ENCODE data around the gene GABRA1.
A peak's percentile ranks its signal among the peaks of the same experiment; 100 is the strongest.

The GABRA1 gene

GRCh38 chr5:161925960-161926359, 78.0 kb downstream of the GABRA1 start:
- H3K36me3 ChIP-seq: no peaks in the 10 kb centered on the region
- H3K9me3 ChIP-seq: no peaks in the 10 kb centered on the region
- DNase-seq: peak; percentile 13
- no peaks in the 10 kb centered on the region for H3K4me1 ChIP-seq
- H3K27me3 ChIP-seq: no peaks in the 10 kb centered on the region
- H3K4me3 ChIP-seq (ENCODE audit: low read depth, low read length): no peak overlapping the region
- TF ChIP-seq CTCF (IDR thresholded peaks at IDR 0.05; ENCODE audit: low read depth, low read length): peak; percentile 25

- no peaks in the 10 kb centered on the region for H3K9me3 ChIP-seq
- no peaks in the 10 kb centered on the region for H3K36me3 ChIP-seq
- no peak overlapping the region for H3K4me3 ChIP-seq (ENCODE audit: low read depth, low read length)
- no peak for TF ChIP-seq CTCF (IDR thresholded peaks at IDR 0.05; ENCODE audit: low read depth, low read length)
- no peaks in the 10 kb centered on the region for H3K4me1 ChIP-seq
- no peak for DNase-seq
- H3K27me3 ChIP-seq: no peaks in the 10 kb centered on the region
Measured at GRCh38 chr5:161934486-161934885, 86.6 kb downstream of the GABRA1 start.

- no peak overlapping the region for H3K4me3 ChIP-seq (ENCODE audit: low read depth, low read length)
- no peaks in the 10 kb centered on the region for H3K27me3 ChIP-seq
- no peaks in the 10 kb centered on the region for H3K9me3 ChIP-seq
- no peaks in the 10 kb centered on the region for H3K36me3 ChIP-seq
- TF ChIP-seq CTCF (IDR thresholded peaks at IDR 0.05; ENCODE audit: low read depth, low read length): no peak
- no peak for DNase-seq
- no peaks in the 10 kb centered on the region for H3K4me1 ChIP-seq
Measured at GRCh38 chr5:161944974-161945373, 97.1 kb downstream of the GABRA1 start.

- TF ChIP-seq CTCF (IDR thresholded peaks at IDR 0.05; ENCODE audit: low read depth, low read length): no peak
- no peak for DNase-seq
- Histone ChIP-seq H3K36me3 (no peaks in the 10 kb centered on the region), H3K4me1 (no peaks in the 10 kb centered on the region), H3K27me3 (no peaks in the 10 kb centered on the region), H3K9me3 (no peaks in the 10 kb centered on the region), H3K4me3 (ENCODE audit: low read depth, low read length) (no peak overlapping the region)
Measured at GRCh38 chr5:161946911-161947310, 99.0 kb downstream of the GABRA1 start.
